AG04449 (cell line): ENCODE results near the gene TRIP13.

ENCODE experiments used
- CTCF ChIA-PET: fragments of 350-600 bp; formaldehyde crosslinking; extraction: SDS; loops from one replicate; lab custom pipeline; 2021; ENCODE audit warnings: antibody characterized with exemption; lab: Yijun Ruan, JAX
- POLR2A ChIA-PET: fragments of 400-600, 350-600 bp; formaldehyde crosslinking; extraction: SDS; loops from one replicate; lab custom pipeline; 2020; ENCODE audit warnings: antibody characterized with exemption, inconsistent platforms; lab: Yijun Ruan, JAX
- DNase-seq: peaks from one replicate; pipeline ENCODE4 v3.0.0-alpha.2; 2010; ENCODE audit warnings: low read depth, low spot score
- H3K4me3 ChIP-seq: 2 replicates; pipeline ENCODE4 v1.5.1; 2011; ENCODE audit warnings: low read depth, mild to moderate bottlenecking, control low read depth, low read length
- TF ChIP-seq, protein P1 (sequence below): IDR thresholded peaks from one replicate; pipeline ENCODE4 v1.5.1; 2011; ENCODE audit warnings: mild to moderate bottlenecking, moderate library complexity, low read length, control low read depth, inconsistent platforms; ENCODE audit not compliant: insufficient read depth; ENCODE audit errors: missing control alignments

TRIP13 gene

DNA sequence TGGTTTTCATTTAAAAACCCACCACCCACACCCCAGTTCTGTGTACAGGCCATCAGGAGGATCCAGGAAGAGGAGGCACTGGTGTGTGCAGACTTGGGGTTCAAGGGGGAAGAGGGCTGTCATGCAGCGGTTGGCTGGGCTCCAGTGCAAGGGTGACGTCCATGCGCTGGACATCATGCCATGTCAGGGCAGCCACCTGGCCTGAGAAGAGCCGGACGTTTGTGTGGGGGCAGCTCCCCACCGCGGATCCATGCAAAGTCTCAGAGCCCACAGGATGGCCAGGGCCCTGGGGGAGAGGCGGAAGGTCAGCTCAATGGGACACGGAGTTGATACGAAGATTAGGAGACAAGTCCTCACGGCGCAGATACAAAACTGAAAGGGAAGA is 11.1 kb upstream of the TRIP13 start:
- no peak for DNase-seq
- TF ChIP-seq, protein P1, sequence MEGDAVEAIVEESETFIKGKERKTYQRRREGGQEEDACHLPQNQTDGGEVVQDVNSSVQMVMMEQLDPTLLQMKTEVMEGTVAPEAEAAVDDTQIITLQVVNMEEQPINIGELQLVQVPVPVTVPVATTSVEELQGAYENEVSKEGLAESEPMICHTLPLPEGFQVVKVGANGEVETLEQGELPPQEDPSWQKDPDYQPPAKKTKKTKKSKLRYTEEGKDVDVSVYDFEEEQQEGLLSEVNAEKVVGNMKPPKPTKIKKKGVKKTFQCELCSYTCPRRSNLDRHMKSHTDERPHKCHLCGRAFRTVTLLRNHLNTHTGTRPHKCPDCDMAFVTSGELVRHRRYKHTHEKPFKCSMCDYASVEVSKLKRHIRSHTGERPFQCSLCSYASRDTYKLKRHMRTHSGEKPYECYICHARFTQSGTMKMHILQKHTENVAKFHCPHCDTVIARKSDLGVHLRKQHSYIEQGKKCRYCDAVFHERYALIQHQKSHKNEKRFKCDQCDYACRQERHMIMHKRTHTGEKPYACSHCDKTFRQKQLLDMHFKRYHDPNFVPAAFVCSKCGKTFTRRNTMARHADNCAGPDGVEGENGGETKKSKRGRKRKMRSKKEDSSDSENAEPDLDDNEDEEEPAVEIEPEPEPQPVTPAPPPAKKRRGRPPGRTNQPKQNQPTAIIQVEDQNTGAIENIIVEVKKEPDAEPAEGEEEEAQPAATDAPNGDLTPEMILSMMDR: no peak
- POLR2A ChIA-PET: no interaction called here
- no peak overlapping the region for H3K4me3 ChIP-seq
- CTCF ChIA-PET: no interaction called here

DNA sequence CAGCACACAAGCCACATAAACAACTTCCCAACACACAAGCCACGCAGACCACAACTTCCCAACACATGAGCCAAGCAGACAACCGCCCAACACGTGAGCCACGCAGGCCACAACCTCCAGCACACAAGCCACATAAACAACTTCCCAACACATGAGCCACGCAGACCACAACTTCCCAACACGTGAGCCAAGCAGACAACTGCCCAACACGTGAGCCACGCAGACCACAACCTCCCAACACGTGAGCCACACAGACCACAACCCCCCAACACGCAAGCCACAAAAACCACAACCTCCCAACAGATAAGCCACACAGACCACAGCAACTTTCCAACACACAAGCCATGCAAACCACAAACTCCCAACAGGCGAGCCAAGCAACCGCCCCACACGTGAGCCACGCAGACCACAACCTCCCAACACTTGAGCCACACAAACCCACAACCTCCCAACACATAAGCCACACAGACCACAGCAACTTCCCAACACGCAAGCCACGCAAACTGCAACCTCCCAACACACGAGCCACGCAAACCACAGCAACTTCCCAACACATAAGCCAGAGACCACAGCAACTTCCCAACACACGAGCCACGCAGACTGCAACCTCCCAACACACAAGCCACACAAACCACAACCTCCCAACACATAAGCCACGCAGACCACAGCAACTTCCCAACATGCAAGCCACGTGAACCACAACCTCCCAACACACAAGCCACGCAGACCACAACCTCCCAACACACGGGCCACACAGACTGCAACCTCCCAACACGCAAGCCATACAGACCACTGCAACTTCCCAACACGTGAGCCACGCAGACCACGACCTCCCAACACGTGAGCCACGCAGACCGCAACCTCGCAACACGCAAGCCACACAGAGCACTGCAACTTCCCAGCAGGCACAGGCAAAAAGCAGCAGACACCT is 10.2 kb upstream of the TRIP13 start:
- ChIA-PET CTCF (no interaction called here), POLR2A (no interaction called here)
- TF ChIP-seq, protein P1: no peak

DNA sequence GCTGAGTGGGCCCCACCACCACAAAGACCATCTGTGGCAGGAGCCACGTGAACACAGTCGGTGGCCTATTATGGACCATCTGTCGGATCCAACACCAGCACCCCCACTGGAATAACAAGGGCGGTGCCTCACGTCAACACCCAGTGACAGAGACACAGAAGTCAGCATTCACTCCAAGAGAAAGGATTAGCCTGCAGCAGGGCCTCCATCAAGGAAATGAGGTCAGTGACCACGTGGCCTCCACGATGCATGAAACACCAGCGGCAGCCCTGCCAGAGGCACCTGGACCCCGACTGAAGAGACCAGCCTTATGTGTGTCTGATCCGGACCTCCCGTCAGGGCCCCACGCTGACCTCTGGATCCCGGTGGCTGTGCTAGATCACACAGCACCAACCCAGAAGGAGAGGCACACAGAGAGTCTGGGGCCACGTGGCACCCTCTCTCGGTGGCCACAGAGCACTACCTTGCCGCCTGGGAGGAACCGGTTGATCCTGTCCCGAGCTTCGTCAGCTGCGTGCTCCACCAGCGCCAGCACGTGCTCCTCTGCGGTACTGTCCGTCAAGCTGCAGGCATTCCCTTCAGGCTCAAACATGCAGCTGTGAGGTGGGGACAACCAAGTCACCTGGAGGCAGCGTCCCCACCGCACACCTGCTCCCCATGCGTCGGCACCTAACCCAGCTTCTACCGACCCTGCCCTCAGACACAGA is 9.1 kb upstream of the TRIP13 start:
- no peak overlapping the region for H3K4me3 ChIP-seq
- CTCF ChIA-PET: no interaction called here
- TF ChIP-seq, protein P1: no peak
- POLR2A ChIA-PET: no interaction called here
- DNase-seq: no peak

More for the DNA sequence above, 10.2 kb upstream of the TRIP13 start:
- no peak for DNase-seq
- H3K4me3 ChIP-seq: no peak overlapping the region

DNA sequence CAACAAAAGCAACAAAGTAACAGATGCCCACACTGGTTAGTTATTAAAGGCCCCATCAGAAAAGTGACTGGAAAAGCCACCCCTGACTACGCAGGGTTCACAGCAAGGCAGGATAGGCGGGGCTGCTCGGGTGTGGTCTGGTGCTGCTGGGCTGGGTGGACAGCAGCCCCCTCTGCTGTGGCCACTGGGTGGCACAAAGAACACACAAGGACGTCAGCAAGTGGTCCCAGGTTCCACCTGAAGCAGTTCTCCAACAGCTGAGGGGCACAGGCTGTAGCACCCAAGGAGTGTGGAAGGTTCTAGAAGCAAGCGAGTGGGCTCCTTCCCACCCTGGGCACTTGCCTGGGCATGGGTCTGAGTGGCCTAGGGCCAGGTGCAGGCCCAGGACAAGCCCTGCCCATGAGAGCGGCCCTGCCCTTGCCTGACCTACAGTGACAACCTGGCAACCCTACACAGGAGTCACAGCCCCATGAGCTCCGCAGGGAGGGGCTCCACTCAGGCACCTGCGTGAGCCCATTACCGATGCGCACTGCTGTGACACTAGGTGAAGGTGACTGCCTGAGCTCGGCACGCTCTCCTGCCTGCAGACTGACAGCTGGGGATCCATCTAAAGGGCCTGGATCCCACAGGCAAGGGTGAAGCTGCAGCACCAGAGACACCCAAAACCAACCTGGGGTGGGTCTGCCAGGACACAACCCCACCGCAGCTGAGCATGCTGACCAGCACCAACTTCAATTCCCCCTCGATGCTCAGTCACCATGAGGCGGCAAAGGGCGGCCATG is 8.1 kb upstream of the TRIP13 start:
- H3K4me3 ChIP-seq: no peak overlapping the region
- no peak for DNase-seq
- CTCF ChIA-PET: no interaction called here
- POLR2A ChIA-PET: no interaction called here
- TF ChIP-seq, protein P1: no peak

DNA sequence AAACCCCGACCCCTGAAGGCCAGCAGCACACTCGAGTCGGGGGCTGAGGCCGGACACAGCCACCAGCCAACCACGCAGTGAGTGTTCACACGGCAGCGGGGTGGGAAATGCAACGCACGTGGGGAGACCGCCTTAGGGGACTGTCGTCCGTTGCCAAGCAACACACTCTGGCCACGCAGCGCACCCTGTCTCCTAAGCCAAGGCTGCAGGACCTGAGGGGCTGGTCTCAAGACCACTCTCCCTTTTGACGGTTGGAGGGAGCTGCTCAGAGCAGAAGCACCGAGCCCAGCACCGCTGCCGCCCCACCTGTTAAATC is 7.6 kb upstream of the TRIP13 start:
- TF ChIP-seq, protein P1: no peak
- no peak overlapping the region for H3K4me3 ChIP-seq
- ChIA-PET CTCF (no interaction called here), POLR2A (no interaction called here)
- DNase-seq: no peak

DNA sequence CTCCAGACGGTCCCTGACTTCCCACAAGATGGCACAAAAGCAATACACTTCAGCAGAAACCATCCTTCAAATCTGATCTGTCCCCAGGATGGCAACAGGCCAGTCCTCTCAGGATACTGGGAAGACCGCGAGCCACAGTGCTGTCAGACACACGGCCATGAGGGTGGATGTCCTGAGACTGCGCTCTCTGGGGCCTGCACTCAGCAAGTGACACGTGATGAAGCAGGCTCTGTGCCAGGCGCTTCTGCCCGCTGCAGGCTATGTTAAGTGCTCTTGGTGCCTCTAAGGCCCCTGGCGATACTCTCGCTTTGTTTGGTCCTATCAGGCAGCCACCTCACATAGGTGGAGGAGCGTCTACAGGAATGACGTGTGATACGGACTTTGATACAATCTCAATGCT is 7.2 kb upstream of the TRIP13 start:
- H3K4me3 ChIP-seq: no peak overlapping the region
- TF ChIP-seq, protein P1: no peak
- no peak for DNase-seq
- POLR2A ChIA-PET: no interaction called here
- CTCF ChIA-PET: no interaction called here
